GM18868 (cell line): Measurements from ENCODE around the gene CCDC68.
"Not testable (repeated sequence)": the region's sequence is repeated elsewhere in the genome, so short reads cannot be mapped to it uniquely, and the experiment has no call there.

Experiments used
- ATAC-seq: cut with Tn5 transposase; IDR thresholded peaks from one replicate; pipeline ENCODE4 v1.9.1; 2021; ENCODE audit warnings: mild to moderate bottlenecking, moderate library complexity; ENCODE audit not compliant: unreplicated experiment

Gene CCDC68

DNA sequence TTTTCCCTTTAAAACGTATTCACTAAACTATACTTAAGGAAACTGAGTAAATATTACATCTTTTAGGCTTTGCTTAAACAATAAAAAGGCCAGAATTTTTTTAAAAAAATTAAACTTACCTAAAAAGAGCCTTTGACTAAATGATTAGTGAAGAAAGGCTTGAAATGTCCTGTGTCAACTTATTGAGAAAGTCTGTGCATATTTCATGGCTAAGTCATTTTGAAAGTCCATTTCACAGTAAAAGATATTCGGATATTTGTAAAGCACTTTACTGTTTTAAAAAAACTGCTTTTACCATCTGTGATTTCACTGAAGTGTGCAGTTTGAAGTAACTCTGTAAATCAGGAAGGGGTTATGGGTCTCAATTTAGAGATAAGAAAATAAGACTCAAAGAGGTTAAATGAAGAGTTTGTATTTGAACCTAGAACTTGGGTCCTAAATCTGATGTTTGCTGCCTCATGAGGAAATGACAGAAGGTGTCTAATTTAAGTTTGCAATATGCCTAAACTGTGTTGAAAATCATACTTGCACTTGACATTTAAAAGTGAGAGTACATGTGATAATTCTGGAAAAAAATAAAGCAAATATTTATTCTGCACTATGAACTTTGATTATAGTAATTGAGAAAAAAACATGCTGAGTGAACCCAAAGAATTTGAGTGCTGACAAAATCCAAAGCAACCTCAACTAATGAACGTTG lies 80.5 kb downstream of the CCDC68 start:
- no peak for ATAC-seq

DNA sequence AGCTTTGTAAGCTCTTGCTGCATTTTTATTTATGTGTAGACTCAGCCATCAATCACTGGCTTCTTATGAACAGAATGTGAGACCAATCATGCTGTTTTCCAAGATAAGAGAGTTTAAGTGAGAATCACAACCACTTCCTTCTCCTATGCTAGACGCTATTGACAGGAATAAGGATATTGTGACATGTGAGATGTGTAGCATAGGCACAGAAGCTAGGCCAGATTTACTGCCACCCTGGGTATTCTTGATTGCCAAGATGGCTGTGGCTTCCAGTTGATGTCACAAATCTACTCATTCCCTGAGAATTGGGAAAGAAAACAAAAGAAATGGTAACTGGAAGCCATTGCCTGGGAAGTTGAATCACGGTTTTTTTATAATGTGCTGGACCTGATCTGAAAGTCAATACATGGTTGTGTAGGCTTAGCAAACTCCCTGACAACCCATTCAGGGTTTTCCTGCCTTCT lies 81.1 kb downstream of the CCDC68 start:
- no peak for ATAC-seq

DNA sequence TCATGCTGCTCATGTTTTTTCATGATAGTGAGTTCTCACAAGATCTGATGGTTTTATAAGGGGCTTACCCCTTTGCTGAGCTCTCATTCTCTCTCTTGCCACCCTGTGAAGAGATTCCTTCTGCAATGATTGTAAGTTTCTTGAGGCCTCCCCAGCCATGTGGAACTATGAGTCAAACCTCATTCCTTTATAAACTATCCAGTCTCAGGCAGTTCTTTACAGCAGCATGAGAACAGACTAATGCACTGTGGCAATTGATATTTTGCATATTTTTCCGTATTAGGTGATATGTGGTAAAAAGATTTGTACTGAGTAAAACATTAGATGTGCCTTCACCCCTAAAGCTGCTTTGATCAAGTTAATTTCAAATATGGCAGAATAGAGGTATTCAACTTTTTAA lies 82.2 kb downstream of the CCDC68 start:
- ATAC-seq = no peak

GRCh38 chr18:54875063-54875462 lies 84.2 kb downstream of the CCDC68 start:
- no peak for ATAC-seq

DNA sequence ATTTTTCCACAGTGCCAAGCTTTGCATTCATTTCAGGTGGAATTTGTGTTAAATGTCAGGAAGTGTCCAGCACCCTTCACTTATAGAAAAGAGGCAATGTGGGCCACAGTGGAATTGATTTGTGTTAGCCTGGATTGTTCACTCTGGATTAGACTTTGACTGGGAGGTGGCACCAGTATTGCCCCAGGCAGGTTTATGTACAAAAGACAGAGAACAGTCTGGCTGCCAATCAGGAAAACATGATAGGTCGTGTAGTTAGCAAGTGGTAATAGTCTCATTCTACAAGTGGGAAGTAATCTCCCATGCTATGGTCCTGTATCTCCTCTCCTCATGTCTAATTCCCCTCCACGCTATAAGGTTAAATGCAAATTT lies 85.4 kb downstream of the CCDC68 start:
- ATAC-seq = no peak

DNA sequence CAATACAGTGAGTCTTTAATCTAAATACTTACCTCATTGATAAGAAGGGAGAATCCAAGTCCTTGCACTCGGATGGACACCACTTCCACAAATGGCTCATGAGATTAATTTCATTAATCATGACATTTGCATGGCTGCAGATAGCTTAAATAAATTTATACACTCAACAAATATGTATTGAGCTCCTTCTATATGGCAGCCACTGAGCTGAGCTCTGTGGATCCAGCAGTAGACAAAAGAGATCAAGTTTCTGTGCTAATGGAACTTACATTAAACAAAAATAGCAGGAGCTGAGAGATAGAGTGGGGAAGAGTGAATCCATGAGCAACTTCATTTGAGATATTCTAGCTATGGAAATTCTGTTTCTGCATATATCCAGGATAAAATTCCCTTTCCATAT lies 86.6 kb downstream of the CCDC68 start:
- no peak for ATAC-seq

DNA sequence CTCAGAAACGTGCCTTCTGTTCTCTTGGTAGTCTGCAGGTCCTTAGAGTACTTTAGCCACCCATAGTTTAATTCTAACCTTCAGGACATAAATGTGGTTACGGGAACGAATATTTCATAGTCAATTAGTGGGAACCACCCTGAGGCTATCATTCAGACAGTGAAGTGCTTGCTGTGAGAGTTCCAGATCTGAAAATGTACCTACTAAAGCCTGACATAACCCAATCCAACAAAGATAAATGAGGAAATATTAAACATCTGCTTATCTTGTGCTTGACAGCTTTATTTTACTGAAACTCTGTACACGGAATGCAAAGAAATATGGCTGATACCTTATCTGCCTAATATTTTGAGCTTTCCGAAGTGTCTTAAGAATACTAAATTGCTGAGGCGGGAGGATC lies 88.0 kb downstream of the CCDC68 start:
- ATAC-seq = no peak

GRCh38 chr18:54867131-54867530 lies 92.1 kb downstream of the CCDC68 start:
- no peak for ATAC-seq

- no peak for ATAC-seq
Measured at GRCh38 chr18:54860941-54861340, 98.3 kb downstream of the CCDC68 start.

GRCh38 chr18:54859667-54860421 lies 99.4 kb downstream of the CCDC68 start:
- no peak for ATAC-seq

GRCh38 chr18:54857499-54857898 lies 101.8 kb downstream of the CCDC68 start:
- ATAC-seq = no peak

DNA sequence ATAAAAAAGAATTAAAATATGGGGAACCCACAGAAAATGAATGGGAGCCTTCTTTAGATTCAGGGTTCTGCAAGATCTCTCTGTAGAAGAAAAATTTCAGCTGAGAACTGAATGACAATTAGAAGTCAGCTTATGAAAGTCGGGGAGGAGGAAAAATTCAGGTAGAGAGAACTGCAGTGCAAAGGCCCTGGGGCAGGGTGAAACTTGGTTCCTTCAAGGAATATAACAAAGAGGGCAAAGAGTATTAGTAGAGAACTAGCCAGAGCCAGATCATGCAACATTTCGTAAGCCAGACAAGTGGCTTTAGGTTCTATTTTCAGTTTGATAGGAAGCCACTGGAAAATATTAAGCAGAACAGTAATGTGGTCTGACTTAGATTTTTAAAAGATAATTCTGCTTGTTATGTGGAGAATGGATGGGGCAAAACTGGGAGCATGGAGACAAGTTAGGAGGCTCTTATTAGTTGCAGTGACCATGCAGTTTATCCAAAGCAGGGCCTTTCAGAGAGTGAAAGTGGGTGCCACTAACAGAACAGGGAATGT lies 103.1 kb downstream of the CCDC68 start:
- ATAC-seq = no peak

- not testable (repeated sequence) for ATAC-seq
Measured at GRCh38 chr18:54855050-54855449, 104.2 kb downstream of the CCDC68 start.

DNA sequence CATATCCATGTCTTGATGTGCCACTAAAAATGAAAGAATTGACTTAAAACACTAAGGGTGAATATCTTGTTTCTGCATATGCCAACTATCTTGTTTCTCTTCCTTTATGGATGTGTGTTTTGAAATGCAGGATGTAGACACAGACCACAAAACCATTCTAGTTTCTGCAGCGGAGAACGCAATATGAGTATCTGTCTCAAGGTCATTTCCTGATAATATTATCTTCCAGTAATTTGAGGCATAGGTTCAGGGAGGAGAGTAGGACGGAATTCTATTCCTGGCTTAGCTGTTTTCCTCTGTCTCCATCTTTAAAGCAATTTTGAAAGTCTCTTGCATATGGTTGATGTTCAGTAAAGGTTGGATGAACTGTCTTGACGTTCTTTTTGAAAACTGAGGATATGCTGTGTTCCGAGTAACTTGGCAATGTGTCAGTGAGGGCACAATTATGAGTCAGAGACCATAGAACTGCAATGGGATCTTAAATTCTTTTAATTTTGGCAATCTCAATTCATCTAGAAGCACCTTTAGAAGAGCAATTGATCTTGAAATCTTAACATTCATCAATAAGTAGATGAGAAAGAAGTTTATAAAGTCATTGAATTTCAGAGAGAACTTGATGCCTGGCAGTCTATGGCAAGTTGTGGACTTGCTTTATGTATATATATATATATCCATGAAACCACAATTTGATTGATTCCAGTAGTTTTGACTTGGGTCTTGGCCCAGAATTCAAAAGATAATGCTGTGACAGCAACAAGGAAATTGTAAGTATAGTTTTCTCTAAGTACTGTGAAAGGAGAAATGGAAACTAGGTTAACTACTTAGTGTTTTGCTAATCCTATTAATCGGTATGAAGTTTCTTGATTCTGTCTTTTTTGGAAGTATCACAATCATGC lies 106.2 kb downstream of the CCDC68 start:
- no peak for ATAC-seq
